ENCODE data around the gene GAGE12C. TPM values are rescaled to one million over a fixed set of nuclear protein-coding genes. Genes with fewer than 3 reads are reported as not detected.
"Not testable (repeated sequence)": the region's sequence is repeated elsewhere in the genome, so short reads cannot be mapped to it uniquely, and the experiment has no call there.

The GAGE12C gene, protein sequence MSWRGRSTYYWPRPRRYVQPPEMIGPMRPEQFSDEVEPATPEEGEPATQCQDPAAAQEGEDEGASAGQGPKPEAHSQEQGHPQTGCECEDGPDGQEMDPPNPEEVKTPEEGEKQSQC
- total RNA-seq, result not detected in 2 replicates

DNA sequence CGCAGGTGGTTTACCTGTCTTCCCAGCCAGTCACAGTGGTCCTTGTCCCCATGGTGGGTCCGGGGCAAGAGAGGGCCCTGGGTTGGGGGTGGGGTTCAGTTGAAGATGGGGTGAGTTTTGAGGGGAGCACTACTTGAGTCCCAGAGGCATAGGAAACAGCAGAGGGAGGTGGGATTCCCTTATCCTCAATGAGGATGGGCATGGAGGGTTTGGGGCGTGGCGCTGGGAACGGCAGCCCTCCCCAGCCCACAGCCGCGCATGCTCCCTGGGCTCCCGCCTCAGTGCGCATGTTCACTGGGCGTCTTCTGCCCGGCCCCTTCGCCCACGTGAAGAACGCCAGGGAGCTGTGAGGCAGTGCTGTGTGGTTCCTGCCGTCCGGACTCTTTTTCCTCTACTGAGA lies at the start of gene GAGE12C:
GAGE12C (plus strand) TSS at position 301 of the 400 bp plus-strand sequence. CDS start 1,155 bp downstream, outside the sequence.
- DNase-seq (ENCODE audit: low read depth in 2 of 2), result not testable (repeated sequence)

GRCh38 chrX:49541433-49541832 lies 9.5 kb downstream of the GAGE12C start, which contains the start of gene GAGE12D:
Gene GAGE12D (plus strand): TSS chrX:49541733. CDS start chrX:49542888, 1,155 bp downstream.
- not testable (repeated sequence) for DNase-seq (ENCODE audit: low read depth in 2 of 2)

DNA sequence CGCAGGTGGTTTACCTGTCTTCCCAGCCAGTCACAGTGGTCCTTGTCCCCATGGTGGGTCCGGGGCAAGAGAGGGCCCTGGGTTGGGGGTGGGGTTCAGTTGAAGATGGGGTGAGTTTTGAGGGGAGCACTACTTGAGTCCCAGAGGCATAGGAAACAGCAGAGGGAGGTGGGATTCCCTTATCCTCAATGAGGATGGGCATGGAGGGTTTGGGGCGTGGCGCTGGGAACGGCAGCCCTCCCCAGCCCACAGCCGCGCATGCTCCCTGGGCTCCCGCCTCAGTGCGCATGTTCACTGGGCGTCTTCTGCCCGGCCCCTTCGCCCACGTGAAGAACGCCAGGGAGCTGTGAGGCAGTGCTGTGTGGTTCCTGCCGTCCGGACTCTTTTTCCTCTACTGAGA lies 19.0 kb downstream of the GAGE12C start, which contains the start of gene GAGE12E:
GAGE12E (plus strand) TSS at position 301 of the 400 bp plus-strand sequence. CDS start 1,155 bp downstream, outside the sequence.
- DNase-seq (ENCODE audit: low read depth in 2 of 2), result not testable (repeated sequence)

DNA sequence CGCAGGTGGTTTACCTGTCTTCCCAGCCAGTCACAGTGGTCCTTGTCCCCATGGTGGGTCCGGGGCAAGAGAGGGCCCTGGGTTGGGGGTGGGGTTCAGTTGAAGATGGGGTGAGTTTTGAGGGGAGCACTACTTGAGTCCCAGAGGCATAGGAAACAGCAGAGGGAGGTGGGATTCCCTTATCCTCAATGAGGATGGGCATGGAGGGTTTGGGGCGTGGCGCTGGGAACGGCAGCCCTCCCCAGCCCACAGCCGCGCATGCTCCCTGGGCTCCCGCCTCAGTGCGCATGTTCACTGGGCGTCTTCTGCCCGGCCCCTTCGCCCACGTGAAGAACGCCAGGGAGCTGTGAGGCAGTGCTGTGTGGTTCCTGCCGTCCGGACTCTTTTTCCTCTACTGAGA lies 28.6 kb downstream of the GAGE12C start, which contains the start of gene GAGE12F:
GAGE12F (plus strand) TSS at position 301 of the 400 bp plus-strand sequence. CDS start 1,155 bp downstream, outside the sequence.
- DNase-seq (ENCODE audit: low read depth in 2 of 2), result not testable (repeated sequence)

DNA sequence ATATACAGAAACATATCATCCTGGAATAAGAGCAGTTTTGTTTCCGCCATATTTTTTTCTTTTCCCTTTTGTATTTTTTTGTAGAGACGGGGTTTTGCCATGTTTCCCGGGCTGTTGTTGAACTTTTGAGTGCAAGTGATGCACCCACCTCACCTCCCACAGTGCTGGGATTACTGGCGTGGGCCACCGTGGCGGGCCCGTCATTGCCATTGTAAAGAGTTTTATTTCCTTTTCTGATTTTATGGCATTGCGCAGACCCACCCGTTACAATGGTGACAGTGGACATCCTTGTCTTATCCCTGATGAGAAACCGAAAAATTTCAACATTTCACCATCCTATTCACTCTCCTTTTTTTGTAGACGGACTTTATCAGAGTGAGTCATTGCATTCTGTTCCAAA lies 36.8 kb downstream of the GAGE12C start:
- not testable (repeated sequence) for DNase-seq (ENCODE audit: low read depth in 2 of 2)

DNA sequence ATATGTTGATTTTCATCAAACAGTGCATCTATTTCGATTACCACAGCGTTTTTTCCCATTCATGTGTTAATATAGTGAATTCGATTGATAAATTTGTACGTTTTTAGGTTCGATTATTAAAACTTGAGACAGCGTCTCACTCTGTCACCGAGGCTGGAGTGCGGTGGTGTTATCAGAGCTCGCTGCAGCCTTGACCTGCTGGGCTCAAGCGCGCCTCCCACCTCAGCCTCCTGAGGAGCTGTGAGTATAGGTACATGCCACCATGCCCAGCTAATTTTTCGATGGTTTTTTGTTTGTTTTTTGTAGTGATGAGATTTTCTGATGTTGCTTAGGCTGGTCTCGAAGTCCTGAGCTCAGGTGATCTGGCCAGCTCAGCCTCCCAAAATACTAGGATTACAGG lies 37.2 kb downstream of the GAGE12C start:
- not testable (repeated sequence) for DNase-seq (ENCODE audit: low read depth in 2 of 2)

- not testable (repeated sequence) for DNase-seq (ENCODE audit: low read depth in 2 of 2)
Measured at GRCh38 chrX:49570100-49570499, 38.1 kb downstream of the GAGE12C start, which contains the start of gene GAGE12G. Gene GAGE12G (plus strand): TSS chrX:49570400. CDS start chrX:49571555, 1,155 bp downstream.

- DNase-seq (ENCODE audit: low read depth in 2 of 2), result not testable (repeated sequence)
Measured at GRCh38 chrX:49579649-49580048, 47.7 kb downstream of the GAGE12C start, which contains the start of gene GAGE12H. Gene GAGE12H (plus strand): TSS chrX:49579949. CDS start chrX:49581104, 1,155 bp downstream.

Other genes with a start within 250 kb of the GAGE12C start
- gene GAGE10, start 228.5 kb upstream of the GAGE12C start, total RNA-seq, result not detected in 2 replicates
- gene GAGE12J, start 210.1 kb upstream of the GAGE12C start, total RNA-seq, result not detected in 2 replicates
- not detected in 2 replicates for gene GAGE13, start 200.6 kb upstream of the GAGE12C start, total RNA-seq
- not detected in 2 replicates for gene GAGE12D, start 9.6 kb downstream of the GAGE12C start, total RNA-seq
- not detected in 2 replicates for gene GAGE12E, start 19.1 kb downstream of the GAGE12C start, total RNA-seq
- gene GAGE12F, start 28.7 kb downstream of the GAGE12C start, total RNA-seq, result not detected in 2 replicates
- not detected in 2 replicates for gene GAGE12G, start 38.2 kb downstream of the GAGE12C start, total RNA-seq
- not detected in 2 replicates for gene GAGE12H, start 47.8 kb downstream of the GAGE12C start, total RNA-seq
- not detected in 2 replicates for gene GAGE2A, start 57.3 kb downstream of the GAGE12C start, total RNA-seq
- gene GAGE1, start 66.8 kb downstream of the GAGE12C start, total RNA-seq, result not detected in 2 replicates
- not detected in 2 replicates for gene PAGE1, start 163.8 kb downstream of the GAGE12C start, total RNA-seq